Caco-2 (cell line): Measurements from ENCODE around the gene HACD2. TPM values are rescaled to one million over a fixed set of nuclear protein-coding genes. Genes with fewer than 3 reads are reported as not detected.

Experiments
- BruUV-seq: library from RNA; stranded (reverse); fragments of 400-500 nt; replicated peaks from 2 replicates; lab custom pipeline; 2021; lab: Mats Ljungman, UMichigan
- CTCF ChIA-PET: fragments of 300-600 bp; sonication (Branson Sonifier 250); formaldehyde crosslinking; loops from one replicate; lab custom pipeline; 2022; ENCODE audit warnings: antibody characterized with exemption; lab: Charles Lee
- POLR2A ChIA-PET: fragments of 300-600 bp; sonication (Branson Sonifier 250); formaldehyde crosslinking; loops from one replicate; lab custom pipeline; 2022; ENCODE audit warnings: antibody characterized with exemption; lab: Charles Lee
- DNase-seq, 2 experiments: peaks; one replicate each; pipeline versions ENCODE4 v3.0.0 to v3.0.0-alpha.2; 2020 to 2022
- H3K27me3 ChIP-seq: replicated peaks from 2 replicates; pipeline ENCODE4 v1.6.0; 2011; ENCODE audit warnings: low read length; ENCODE audit not compliant: control insufficient read depth, insufficient read depth
- H3K36me3 ChIP-seq: 2 replicates; pipeline ENCODE4 v1.5.1; 2011; ENCODE audit warnings: low read length; ENCODE audit not compliant: control insufficient read depth, insufficient read depth
- H3K4me1 ChIP-seq: fragments of 250-450 bp; sonication (Bioruptor Pico); 2 replicates; pipeline ENCODE4 v1.5.1; 2020; ENCODE audit warnings: mild to moderate bottlenecking
- H3K4me3 ChIP-seq: 2 replicates; pipeline ENCODE4 v1.5.1; 2011; ENCODE audit warnings: low read depth, mild to moderate bottlenecking, control low read depth, low read length
- H3K9me3 ChIP-seq: fragments of 250-450 bp; sonication (Bioruptor Pico); 2 replicates; pipeline ENCODE4 v1.5.1; 2020; ENCODE audit warnings: mild to moderate bottlenecking, moderate library complexity
- H3K27ac Mint-ChIP-seq: one replicate; pipeline ENCODE4 v1.8.0; 2022; ENCODE audit warnings: mixed read lengths; ENCODE audit not compliant: unreplicated experiment
- H3K27me3 Mint-ChIP-seq: one replicate; pipeline ENCODE4 v1.8.0; 2022; ENCODE audit warnings: mixed read lengths; ENCODE audit not compliant: insufficient read depth, unreplicated experiment
- H3K36me3 Mint-ChIP-seq: one replicate; pipeline ENCODE4 v1.8.0; 2022; ENCODE audit warnings: mild to moderate bottlenecking, mixed read lengths; ENCODE audit not compliant: insufficient read depth, unreplicated experiment
- H3K4me1 Mint-ChIP-seq: one replicate; pipeline ENCODE4 v1.8.0; 2022; ENCODE audit warnings: low read depth, mixed read lengths; ENCODE audit not compliant: unreplicated experiment
- H3K4me3 Mint-ChIP-seq: one replicate; pipeline ENCODE4 v1.8.0; 2022; ENCODE audit warnings: mild to moderate bottlenecking, moderate library complexity, mixed read lengths; ENCODE audit not compliant: unreplicated experiment
- H3K9me3 Mint-ChIP-seq: one replicate; pipeline ENCODE4 v1.8.0; 2022; ENCODE audit warnings: mixed read lengths; ENCODE audit not compliant: unreplicated experiment
- CTCF ChIP-seq, 2 experiments: fragments of 200-600 bp in 1 of 2; IDR thresholded peaks; 1 replicate in 1 of 2; 2 replicates in 1 of 2; pipeline versions ENCODE4 v1.5.1 to v1.8.0; 2011 to 2022; ENCODE audit warnings: antibody characterized with exemption in 1 of 2, control low read depth in 1 of 2, inconsistent platforms in 1 of 2, low read depth in 1 of 2, low read length in 1 of 2, mild to moderate bottlenecking in 1 of 2, moderate library complexity in 1 of 2; ENCODE audit not compliant: insufficient read depth in 1 of 2, severe bottlenecking in 1 of 2, unreplicated experiment in 1 of 2
- intact Hi-C: fragments of 100-400 bp; cut with micrococcal nuclease; formaldehyde crosslinking; loops from one replicate; pipeline ENCODE4 v1.10.0; 2022; ENCODE audit not compliant: unreplicated experiment
- total RNA-seq: library from RNA; stranded (reverse); gene quantifications from 2 replicates; pipeline ENCODE4 v1.2.3, GENCODE V29; 2022

The HACD2 gene
- total RNA-seq, 1 experiment from 2014 or later: 92.5 TPM

- H3K9me3 ChIP-seq: no peaks in the 10 kb centered on the region
- no TSS peak for BruUV-seq
- Mint-ChIP-seq H3K36me3 (no peaks in the 10 kb centered on the region), H3K9me3 (no peaks in the 10 kb centered on the region), H3K27me3 (peaks cover 6% of the 10 kb centered on the region), H3K27ac (no peak overlapping the region), H3K4me1 (no peaks in the 10 kb centered on the region), H3K4me3 (no peak overlapping the region)
- H3K27me3 ChIP-seq: no peaks in the 10 kb centered on the region
- no peaks in the 10 kb centered on the region for H3K4me1 ChIP-seq
- intact Hi-C loops: no loop called here
- POLR2A ChIA-PET: no interaction called here
- no peak overlapping the region for H3K4me3 ChIP-seq
- no peak for TF ChIP-seq CTCF (IDR thresholded peaks at IDR 0.05; ENCODE audit: insufficient read depth in 1 of 2, low read depth in 1 of 2, low read length in 1 of 2, severe bottlenecking in 1 of 2, unreplicated experiment in 1 of 2)
- DNase-seq: no peak
- CTCF ChIA-PET: no interaction called here
- no peaks in the 10 kb centered on the region for H3K36me3 ChIP-seq
Measured at GRCh38 chr3:123442125-123442524, 142.7 kb downstream of the HACD2 start.

Other genes with a start within 250 kb of the HACD2 start
- 0.44 and 0.91 TPM in 2 replicates for gene ADCY5, start 136.0 kb downstream of the HACD2 start, total RNA-seq